Stomach (tissue), 9 donors: ENCODE data around the gene PDCD1. TPM values are rescaled to one million over a fixed set of nuclear protein-coding genes. Genes with fewer than 3 reads are reported as not detected.

Source experiments
- DNase-seq, 2 donors: peaks; one replicate each; pipeline versions ENCODE4 v3.0.0 to v3.0.0-alpha.2; 2013 to 2019
- H3K27ac ChIP-seq, 5 donors: fragments of 200-600 bp in 4 of 5; sonication (generic) in 4 of 5; one replicate each; pipeline ENCODE4 v1.5.1; 2013 to 2019; ENCODE audit warnings: mild to moderate bottlenecking in 1 of 5, moderate library complexity in 1 of 5
- H3K27me3 ChIP-seq, 3 donors: fragments of 200-600 bp; sonication (generic); one replicate each; pipeline ENCODE4 v1.5.1; 2017 to 2019; ENCODE audit warnings: mixed run types in 1 of 3
- H3K36me3 ChIP-seq, 4 donors: fragments of 200-600 bp; sonication (generic); 1 replicate in 3 of 4; 2 replicates in 1 of 4; pipeline ENCODE4 v1.5.1; 2016 to 2019
- H3K4me1 ChIP-seq, 4 donors: fragments of 200-600 bp; sonication (generic); one replicate each; pipeline ENCODE4 v1.5.1; 2016 to 2019
- H3K4me3 ChIP-seq, 4 donors: fragments of 200-600 bp; sonication (generic) in 3 of 4; one replicate each; pipeline ENCODE4 v1.5.1; 2016 to 2019; ENCODE audit warnings: mild to moderate bottlenecking in 1 of 4
- H3K9me3 ChIP-seq, 4 donors: fragments of 200-600 bp; sonication (generic); one replicate each; pipeline ENCODE4 v1.5.1; 2016 to 2019
- CTCF ChIP-seq, 7 experiments: fragments of 450-650 bp in 4 of 7; fragments of 200-600 bp in 3 of 7; sonication (generic) in 3 of 7; IDR thresholded peaks; one replicate each; pipeline ENCODE4 v1.5.1; 2016 to 2019; ENCODE audit warnings: antibody characterized with exemption in 7 of 7, control low read depth in 2 of 7, mild to moderate bottlenecking in 1 of 7
- EP300 ChIP-seq: sonication (generic); formaldehyde crosslinking; IDR thresholded peaks from one replicate; pipeline ENCODE4 v1.6.1; 2017; ENCODE audit warnings: antibody characterized with exemption
- POLR2A ChIP-seq, 4 donors: fragments of 450-650 bp; IDR thresholded peaks; one replicate each; pipeline ENCODE4 v1.6.1; 2016; ENCODE audit warnings: antibody characterized with exemption in 4 of 4, control low read depth in 2 of 4, mild to moderate bottlenecking in 1 of 4, moderate library complexity in 1 of 4
- POLR2AphosphoS5 ChIP-seq, 3 donors: sonication (generic); formaldehyde crosslinking; IDR thresholded peaks; one replicate each; pipeline ENCODE4 v1.6.1; 2016; ENCODE audit warnings: antibody characterized with exemption in 3 of 3
- WGBS, 5 donors: extraction: QIAGEN DNeasy Blood & Tissue Kit in 3 of 5; methylation state at CpG; one replicate each; pipeline versions ENCODE4 v1.1.5 to v1.1.7; 2013 to 2018; 5-methylcytosine and 5-hydroxymethylcytosine counted together
- intact Hi-C: fragments of 100-400 bp; cut with DNase I; formaldehyde crosslinking; loops from one replicate; pipeline ENCODE4 v1.15.1; 2023; ENCODE audit warnings: low total_unique reads
- polyA plus RNA-seq, 3 donors: library from polyadenylated mRNA; stranded (reverse); fragments of 200-250 nt; gene quantifications; one replicate each; pipeline ENCODE4 v1.2.3, GENCODE V29; 2013
- total RNA-seq, 5 donors: library from RNA; depleted of rRNA; stranded (reverse); fragments of >200 nt; gene quantifications; one replicate each; pipeline versions ENCODE4 v1.1.0 to v1.2.3, GENCODE V29; 2014 to 2016
- donor health status: healthy with polysubstance abuse.
- donor health status: Bipolar disorder and iron deficiency.
- donor health status: healthy.

Gene PDCD1
- total and polyA plus RNA-seq, 8 donors = 0.18 to 2.2 (median 0.60) TPM; not detected in 3

GRCh38 chr2:241812730-241813643 is 45.7 kb downstream of the PDCD1 start:
- Histone ChIP-seq H3K4me3 (no peak overlapping the region), H3K27ac (no peak overlapping the region), H3K36me3 (no peaks in the 10 kb centered on the region), H3K4me1 (no peaks in the 10 kb centered on the region), H3K9me3 (no peaks in the 10 kb centered on the region), H3K27me3 (peaks cover 0 to 47% (median 5%) of the 10 kb centered on the region in 3 donors)
- no peak for TF ChIP-seq POLR2AphosphoS5 (IDR thresholded peaks at IDR 0.05)
- no peak for TF ChIP-seq CTCF (IDR thresholded peaks at IDR 0.05)
- no peak for TF ChIP-seq POLR2A (IDR thresholded peaks at IDR 0.05)
- no peak for TF ChIP-seq EP300
- intact Hi-C loops = no loop called here
- no peak for DNase-seq
- 79 to 90% (median 84%) methylated on average over 32 to 40 of the region's 40 CpGs for WGBS, 5 donors

GRCh38 chr2:241811952-241812729 is 46.6 kb downstream of the PDCD1 start:
- WGBS, 5 donors = 76 to 92% (median 85%) methylated on average over 12 to 20 of the region's 20 CpGs
- Histone ChIP-seq H3K27ac (no peak overlapping the region), H3K36me3 (no peaks in the 10 kb centered on the region), H3K4me3 (no peak overlapping the region), H3K4me1 (no peaks in the 10 kb centered on the region), H3K27me3 (peaks cover 0 to 41% (median 5%) of the 10 kb centered on the region in 3 donors), H3K9me3 (no peaks in the 10 kb centered on the region)
- no peak for TF ChIP-seq CTCF (IDR thresholded peaks at IDR 0.05)
- TF ChIP-seq POLR2AphosphoS5 (IDR thresholded peaks at IDR 0.05) = no peak
- TF ChIP-seq POLR2A (IDR thresholded peaks at IDR 0.05) = no peak
- TF ChIP-seq EP300 = no peak
- DNase-seq = peak in 1 of 2 donors; percentile 2
- intact Hi-C loops = no loop called here

- H3K9me3 ChIP-seq = no peaks in the 10 kb centered on the region
- H3K36me3 ChIP-seq = no peaks in the 10 kb centered on the region
- intact Hi-C loops = no loop called here
- no peak overlapping the region for H3K27ac ChIP-seq
- H3K4me3 ChIP-seq = no peak overlapping the region
- DNase-seq = peak in 1 of 2 donors; percentile 16
- H3K4me1 ChIP-seq = no peaks in the 10 kb centered on the region
- WGBS, 5 donors = 77 to 92% (median 88%) methylated on average over 13 to 27 of the region's 27 CpGs
- H3K27me3 ChIP-seq = peaks cover 0 to 34% (median 0%) of the 10 kb centered on the region in 3 donors
- TF ChIP-seq POLR2AphosphoS5 (IDR thresholded peaks at IDR 0.05) (no peak), EP300 (no peak), POLR2A (IDR thresholded peaks at IDR 0.05) (no peak), CTCF (IDR thresholded peaks at IDR 0.05) (no peak)
Measured at GRCh38 chr2:241811201-241811951, 47.3 kb downstream of the PDCD1 start.
